Colon (tissue), 2 donors: ENCODE results near the gene PRPSAP1.
"Not testable (repeated sequence)": the region's sequence is repeated elsewhere in the genome, so short reads cannot be mapped to it uniquely, and the experiment has no call there.

Experiments
- FAIRE-seq: peaks from 2 replicates; lab custom pipeline; 2012; peaks lifted over from hg19 to GRCh38; lab: Jason Lieb, UNC
- donor health status: control.
- donor health status: control.

Gene PRPSAP1

DNA sequence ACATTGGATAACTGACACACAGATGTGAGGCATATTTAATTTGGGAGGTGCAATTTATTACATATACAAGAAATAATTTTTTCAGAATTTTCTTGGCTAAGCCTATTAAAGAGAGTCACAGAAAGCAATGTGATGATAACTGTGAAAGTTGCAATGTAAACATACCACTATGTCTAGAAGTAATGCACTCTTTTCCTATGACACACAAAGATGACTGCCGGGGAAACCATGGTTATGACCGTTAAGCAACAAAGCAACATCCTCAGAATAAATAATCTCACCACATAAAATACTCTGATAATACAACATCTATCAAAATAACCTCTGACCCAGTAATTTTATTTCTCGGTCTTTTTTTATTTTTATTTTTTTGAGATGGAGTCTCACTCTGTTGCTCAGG, 35.1 kb downstream of the PRPSAP1 start:
- no peak for FAIRE-seq

DNA sequence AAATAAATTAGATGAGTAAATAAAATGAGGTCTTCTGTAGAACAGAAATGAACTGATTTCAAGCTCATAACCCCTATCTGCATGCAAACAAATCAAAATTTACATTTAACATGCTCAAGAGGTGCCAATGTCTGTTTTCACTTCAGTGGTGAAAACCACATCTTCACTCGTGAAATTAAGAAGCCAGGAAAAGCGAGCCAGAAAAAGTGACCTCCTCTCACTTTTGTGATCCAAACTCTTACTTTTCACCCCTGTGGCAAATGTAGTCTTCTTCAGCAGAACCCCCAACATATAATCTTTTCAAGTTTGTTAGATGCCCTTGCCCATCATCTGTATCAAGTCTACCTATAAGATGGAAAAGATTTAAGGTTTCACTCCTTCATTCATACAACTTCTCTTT, 36.2 kb downstream of the PRPSAP1 start:
- FAIRE-seq = no peak

DNA sequence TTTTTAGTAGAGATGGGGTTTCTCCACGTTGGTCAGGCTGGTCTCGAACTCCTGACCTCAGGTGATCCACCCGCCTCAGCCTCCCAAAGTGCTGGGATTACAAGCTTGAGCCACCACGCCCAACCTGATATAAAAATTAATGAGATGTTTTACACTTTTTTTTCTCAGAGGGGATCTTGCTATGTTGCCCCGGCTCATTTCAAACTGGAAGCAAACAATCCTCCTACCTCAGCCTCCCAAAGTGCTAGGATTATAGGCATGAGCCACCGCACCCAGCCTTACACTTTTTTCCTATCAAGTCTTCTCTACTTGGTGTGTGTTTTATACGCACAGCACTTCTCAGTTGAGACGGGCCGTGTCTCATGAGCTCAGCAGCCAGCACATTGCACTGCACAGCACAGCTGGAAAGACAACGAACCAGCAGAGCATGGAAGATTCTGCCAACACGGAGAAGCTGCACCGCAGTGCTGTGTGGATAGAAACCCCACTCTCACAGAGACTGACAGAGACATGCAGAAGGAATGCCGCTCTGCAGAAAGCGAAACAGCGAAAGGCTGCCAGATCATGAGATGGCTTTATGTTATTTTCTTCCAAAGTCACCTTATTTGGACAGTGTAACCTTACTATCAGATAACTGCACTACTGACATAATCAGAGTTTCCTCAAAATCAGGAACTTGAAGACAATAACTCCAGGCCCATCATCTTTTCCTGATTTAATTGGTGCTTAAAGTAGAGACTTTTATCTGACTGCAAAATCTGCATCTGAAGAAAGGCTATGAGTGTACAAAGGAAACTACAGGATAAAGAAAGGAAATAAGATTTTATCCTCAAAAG, 39.1 kb downstream of the PRPSAP1 start:
- FAIRE-seq = no peak

DNA sequence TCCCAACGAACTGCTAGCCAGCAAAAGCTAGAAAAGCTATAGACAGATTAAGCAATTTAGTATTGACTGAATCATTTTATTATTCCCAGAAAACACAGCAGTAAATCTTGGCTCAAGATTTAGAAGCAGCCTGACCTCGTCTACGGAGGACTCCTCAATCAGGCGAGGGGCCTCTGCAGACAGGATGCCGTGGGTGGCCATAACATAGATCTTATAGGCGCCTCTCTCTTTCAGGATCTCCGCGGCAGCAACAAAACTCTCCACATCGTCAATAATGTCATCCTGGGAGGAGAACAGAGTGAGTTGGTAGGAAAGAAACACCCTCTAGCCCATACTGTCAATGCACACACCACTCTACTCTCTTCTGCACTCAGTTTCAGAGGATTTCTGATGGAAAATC, 41.0 kb downstream of the PRPSAP1 start:
- FAIRE-seq = no peak

DNA sequence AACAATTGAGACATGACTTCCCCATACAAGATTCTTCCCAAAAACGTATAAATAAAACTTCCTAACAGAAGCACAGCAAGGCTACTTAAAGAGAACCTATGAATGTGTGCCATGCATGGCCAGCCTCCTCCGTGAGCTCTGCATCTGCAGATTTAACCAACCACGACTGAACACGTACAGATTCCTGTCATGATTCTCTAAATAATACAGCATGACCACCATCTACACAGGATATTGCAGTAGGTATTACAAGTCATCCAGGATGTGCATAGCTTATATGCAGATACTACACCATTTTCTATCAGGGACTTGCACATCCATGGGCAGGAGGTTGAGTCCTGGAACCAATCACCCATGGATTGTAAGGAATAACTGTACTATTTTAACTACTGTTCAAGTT, 44.3 kb downstream of the PRPSAP1 start:
- FAIRE-seq = no peak

DNA sequence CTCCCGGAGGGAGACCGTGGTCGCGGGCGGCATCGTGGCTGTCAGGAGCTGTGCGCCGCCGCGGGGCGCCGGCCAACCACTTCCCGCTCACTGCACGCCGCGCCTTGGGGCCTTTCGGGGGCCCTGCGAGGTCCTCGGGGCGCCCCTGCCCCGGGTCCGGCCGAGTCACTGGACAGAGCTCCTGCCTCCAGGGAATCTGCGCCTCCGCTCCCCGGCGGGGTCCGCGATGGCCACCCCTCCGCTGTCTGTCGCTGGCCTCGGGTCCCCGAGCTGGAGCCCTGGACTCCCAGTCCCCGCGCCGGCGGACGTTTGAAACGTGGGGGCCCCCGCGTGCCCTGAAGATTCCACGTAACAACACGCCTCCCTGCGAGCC, 45.8 kb downstream of the PRPSAP1 start, which contains the start of gene QRICH2:
QRICH2 (minus strand) TSS at position 311 of the 373 bp plus-strand sequence; CDS start at position 33, 278 bp downstream.
- no peak for FAIRE-seq

DNA sequence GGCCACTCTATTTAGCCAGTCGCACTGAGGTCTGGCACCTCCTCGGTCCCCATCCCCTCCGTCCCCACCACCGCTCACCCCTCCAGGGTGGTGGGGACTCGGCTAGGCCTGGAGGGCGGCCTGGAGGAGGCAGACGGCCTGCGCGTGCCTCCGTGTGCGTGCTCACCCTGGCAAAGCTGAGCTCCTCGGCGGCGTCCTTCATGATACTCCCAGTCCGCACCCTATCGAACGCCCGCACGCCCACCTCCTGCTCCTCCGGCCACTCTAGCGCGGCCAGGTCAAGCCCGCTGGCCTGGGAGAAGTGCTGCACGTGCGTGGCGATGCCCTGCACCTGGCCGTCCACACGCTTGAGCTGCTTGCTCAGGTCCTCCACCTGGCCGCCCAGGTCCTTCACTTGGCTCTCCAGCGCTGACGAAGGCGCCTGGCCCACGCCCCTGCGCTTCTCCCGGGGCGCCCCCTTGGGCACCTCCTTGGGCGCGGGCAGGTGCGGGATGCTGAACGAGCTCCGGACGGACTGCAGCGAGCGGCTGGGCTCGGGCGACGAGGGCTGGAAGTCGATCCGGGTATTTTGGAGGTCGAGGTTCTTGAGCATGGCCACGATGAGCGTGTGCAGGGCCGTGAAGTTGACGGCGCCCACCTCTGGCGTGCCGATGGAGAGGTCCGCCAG, 46.3 kb downstream of the PRPSAP1 start:
- no peak for FAIRE-seq

DNA sequence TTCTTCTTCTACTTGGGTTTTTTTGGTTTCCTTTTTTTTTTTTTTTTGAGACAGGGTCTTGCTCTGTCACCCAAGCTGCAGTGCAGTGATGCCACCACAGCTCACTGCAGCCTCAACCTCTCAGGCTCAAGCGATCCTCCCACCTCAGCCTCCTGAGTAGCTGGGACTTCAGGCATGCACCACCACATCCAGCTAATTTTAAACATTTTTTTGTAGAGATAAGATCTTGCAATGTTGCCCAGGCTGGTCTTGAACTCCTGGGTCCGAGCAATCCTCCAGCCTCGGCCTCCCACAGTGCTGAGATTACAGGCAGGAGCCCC, 48.6 kb downstream of the PRPSAP1 start:
- not testable (repeated sequence) for FAIRE-seq

DNA sequence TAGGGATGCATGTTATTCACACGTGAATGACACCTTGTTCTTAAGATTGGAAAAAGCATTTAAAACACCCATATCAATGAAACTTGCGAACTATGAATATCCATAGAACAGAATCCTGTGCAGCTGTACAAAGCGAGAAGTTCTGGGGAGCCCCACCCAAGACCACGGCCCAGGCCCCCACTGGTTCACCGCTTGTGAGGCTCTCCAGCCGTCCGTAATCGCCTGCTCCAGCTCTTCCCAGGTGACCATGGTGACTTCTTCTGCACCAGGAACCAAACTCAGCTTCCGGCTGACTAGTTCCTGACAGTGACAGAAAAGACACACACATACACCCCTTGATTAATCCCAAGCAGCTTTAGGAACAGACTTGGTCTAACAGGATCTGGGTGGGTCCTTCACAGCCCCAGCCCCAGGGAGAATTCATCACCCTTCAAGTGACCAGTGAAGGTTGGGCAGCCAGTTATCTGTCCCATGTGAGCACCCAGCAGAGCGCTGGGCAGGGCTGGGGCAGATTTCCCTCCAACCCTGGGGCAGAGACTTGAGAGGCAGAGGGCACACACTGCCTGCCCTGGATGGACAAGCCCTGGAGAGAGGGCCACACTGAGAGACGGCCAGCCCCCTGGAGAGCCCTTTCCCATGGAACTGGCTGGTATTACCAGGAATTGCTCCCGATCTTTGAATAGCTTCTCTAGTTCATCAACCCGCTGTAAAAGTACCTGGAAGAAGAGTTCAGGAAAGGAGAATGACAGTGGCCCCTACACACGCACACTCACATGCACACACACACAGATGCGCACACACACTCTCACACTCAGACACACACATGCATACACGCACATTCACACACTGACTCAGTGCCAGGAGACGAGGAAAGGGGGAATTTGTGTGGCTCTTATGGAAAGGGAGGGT, 49.2 kb downstream of the PRPSAP1 start:
- no peak for FAIRE-seq

DNA sequence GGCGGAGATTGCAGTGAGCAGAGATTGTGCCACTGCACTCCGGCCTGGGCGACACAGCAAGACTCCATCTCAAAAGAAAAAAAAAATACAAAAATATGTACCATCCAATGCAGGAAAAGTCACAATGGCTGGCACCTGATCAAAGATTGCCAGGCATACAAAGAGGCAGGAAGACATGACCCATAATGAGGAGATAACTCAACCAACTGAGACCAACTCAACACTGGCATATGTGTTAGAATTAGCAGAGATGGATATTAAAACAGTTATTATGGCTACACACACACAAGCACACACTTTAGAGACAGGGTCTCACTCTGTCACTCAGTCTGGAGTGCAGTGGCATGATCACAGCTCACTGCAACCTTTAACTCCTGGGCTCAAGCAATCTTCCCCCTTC, 56.3 kb downstream of the PRPSAP1 start:
- FAIRE-seq = no peak

DNA sequence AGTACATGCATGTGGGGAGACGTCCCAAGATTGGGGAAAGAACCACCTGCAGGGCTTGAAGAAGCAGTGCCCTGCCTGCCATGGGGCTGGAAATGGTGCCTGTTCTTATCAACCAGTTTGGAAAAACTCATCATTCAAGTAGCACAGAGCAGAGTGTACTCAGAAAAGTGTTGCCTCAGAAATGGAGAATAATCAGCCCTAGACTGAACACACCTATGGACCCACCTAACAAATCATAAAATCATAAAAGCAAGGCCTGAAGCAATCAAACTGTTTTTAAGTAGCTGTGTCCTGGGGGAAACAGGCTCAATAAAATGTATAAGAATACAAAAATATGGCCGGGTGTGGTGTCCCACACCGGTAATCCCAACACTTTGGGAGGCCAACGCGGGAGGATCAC, 56.8 kb downstream of the PRPSAP1 start:
- FAIRE-seq = no peak

DNA sequence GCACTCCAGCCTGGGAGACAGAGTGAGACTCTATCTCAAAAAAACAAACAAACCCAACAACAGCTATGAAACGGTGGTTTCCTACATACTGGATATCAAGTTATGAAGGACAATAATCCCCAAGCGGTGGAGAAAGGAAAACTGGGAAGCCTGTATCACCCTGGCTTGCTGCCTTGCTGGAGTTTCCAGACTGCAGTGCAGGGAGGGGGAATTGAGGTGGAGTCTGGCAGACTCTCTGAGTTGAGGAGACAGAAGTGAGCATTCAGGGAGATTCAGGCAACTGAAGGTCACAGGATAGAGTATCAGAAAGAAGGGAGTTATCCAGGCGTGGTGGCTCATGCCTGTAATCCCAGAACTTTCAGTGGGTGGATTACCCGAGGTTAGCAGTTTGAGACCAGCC, 57.5 kb downstream of the PRPSAP1 start:
- FAIRE-seq = no peak

DNA sequence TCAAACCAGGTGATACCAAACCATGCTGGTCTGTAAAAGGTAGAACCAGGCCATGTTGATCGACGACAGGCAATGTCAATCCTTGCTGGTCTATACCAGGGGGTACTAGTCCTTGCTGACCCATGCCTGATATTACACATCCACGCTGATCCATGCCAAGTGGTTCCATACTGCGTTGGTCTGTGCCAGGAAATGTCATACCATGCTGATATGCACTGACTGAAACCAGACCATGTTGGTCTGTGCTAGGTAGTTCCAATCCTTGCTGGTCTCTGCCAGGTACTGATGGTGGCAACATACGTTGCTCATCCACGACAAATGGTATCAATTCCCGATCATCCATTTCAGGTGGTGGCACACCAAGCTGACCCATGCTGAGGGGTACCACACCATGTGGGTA, 60.6 kb downstream of the PRPSAP1 start:
- no peak for FAIRE-seq

DNA sequence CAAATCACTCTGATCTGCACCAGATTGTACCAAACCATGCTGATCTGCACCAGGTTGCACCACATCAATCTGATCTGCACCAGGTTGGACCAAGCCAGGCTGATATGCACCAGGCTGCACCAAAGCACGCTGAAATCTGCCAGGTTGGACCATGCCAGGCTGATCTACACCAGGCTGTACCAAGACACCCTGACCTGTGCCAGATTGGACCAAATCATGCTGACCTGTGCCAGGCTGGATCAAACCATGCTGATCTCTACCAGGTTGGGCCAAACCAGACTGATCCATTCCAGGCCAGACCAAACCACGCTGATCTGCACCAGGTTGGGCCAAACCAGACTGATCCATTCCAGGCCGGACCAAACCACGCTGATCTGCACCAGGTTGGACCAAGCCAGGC, 61.1 kb downstream of the PRPSAP1 start:
- FAIRE-seq = no peak

DNA sequence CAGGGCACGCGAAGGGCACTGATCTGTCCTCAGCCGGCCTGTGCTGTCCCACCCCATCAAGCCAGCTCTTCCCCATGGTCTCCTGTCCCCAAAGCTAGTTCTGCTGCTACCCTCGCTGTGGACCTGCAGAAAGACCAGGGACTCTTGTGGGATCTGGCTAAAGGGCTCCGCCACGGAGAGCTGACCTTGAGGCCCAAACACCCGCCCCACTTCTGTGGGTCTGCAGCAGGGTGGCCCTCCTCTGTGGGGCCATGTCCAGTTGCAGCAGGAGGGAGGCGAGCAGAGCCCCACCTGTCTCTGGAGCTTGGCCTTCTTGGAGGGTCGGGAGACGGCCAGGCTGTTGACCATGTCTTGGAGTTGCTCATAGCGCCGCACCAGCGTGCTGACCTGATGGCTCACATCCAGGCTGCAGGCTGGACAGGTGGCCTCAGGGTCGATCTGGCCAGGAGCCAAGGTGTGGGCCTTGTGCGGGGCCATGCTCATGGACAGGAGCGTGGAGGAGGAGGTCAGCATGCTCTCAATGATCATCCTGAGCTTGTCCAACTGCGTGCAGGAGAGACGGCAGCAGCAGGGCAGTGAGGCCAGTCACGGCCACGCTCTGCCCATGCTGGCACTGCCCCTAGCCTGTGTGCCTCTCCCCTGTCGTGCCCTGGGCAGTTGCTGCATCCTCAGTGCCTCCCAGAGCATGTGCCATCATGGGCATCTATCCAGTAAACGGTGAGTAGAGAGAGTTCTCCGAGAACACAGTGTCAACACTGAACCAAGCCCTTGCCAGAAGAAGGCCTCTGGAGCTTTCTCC, 71.9 kb downstream of the PRPSAP1 start:
- no peak for FAIRE-seq

DNA sequence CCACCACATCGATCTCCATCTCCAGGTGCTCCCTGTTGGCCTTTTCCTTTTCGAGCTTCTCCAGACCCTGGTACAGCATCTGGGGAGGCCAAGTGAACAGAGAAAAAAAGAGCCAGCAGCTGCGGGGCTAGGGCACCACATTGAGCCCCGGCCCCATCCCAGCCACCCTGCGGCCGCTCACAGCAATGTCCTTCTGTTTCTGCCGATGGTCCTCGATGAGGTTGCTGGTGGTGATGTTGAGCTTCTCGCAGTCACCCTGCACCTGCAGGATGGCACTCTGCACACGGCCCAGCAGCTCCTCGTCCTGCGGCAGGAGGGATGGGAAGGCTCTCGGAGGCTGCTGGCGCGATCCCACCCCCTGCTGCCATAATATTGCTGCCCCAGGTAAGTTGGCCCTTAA, 73.1 kb downstream of the PRPSAP1 start:
- FAIRE-seq = no peak

DNA sequence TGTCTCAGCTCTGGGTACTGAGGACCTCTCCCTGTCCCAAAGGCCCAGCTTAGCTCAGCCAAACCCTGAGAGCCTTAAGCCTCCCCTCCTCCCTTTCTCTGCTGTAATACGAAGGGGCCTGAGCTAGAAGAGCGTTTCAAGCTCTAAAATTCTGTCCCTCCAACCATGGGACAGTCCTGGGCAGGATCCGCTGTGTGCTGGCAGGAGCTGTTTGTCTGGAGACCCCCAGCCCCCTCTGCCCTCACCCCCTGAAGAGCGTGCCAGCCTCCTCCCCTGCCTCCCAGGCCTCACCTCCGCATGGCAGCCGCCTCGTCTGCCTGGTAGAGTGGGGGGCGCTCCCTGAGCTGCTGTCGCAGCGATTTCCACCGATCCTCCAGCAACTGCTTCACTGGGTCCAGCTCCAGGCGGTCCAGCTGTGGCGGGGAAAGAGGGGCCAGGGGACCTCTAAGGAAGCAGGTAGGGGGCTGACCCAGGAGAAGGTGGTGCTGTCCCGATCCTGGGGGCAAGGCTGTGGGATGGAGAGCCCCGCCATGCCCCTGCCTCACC, 73.9 kb downstream of the PRPSAP1 start:
- no peak for FAIRE-seq

DNA sequence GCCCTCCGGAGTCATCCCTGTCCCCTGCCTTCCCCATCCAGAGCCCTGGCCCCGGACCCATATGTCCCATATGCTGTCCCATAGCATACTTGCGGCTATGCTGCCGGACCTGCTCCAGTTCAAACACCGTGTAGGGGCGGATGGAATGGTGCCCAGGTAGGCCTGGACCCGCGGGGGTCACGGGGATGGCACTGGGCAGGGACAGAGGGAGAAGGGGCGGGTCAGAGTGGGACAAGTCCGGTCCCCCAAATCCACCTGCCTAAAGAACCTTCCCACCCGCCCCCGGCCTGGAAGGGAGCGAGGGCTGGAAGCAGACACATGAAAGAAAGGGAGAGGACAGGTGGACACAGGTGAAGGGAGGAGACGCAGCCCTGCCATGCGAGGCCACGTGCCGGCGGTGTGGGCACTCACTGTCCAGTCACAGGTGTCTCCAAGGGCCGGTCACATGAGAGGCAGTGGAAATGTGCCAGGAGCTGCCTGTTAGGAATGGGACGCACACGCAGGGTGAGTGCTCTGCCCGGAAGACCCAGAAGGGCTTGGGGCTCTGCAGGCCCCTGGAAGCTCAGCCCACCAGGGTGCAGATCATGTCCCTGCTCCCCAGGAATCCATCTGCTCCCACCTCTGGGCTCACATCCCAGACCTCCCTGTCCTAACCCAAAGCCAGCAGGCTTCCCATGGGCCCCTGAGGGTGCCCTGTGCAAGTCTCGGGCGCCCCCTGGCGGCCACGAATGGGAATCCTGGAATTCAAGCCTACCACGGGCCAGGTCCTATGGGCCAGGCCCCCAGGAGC, 74.6 kb downstream of the PRPSAP1 start:
- no peak for FAIRE-seq

DNA sequence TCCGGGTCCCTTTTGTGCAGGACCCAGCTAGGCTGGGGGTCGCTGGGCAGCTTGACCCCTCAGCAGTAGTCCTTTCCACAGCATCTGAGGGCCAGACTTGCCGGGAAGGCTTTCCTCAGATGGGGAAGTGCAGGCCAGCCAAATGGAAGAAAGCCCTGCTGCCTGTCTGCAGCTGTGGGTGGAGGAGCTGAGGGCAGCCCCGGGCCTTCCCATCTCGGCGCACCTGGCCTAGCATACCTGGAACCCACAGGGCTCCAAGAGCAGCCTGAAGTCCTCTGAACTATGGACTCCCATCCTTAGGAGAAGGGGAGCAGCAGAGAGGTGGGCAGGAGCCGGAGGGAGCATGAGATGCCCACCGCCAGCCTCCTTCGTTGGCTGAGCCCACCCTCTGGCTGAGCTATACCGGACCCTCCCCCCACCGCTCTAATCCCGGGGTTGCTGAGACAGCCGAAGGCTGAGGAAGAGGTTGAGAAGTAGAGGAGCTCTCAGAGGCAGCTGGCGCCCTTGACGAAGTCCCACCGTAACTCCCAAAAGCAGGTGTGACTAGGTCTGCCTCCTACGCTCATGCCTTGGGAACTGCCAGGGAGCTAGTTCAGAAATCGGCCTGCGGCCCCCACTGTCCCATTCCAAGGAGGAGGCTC, 75.3 kb downstream of the PRPSAP1 start:
- no peak for FAIRE-seq
